ENCODE results near the gene ITGA2. TPM values are rescaled to one million over a fixed set of nuclear protein-coding genes. Genes with fewer than 3 reads are reported as not detected.

The ITGA2 gene
- total RNA-seq, 3 donors from 2014 or later: 0.80 to 33.7 (median 11.8) TPM

DNA sequence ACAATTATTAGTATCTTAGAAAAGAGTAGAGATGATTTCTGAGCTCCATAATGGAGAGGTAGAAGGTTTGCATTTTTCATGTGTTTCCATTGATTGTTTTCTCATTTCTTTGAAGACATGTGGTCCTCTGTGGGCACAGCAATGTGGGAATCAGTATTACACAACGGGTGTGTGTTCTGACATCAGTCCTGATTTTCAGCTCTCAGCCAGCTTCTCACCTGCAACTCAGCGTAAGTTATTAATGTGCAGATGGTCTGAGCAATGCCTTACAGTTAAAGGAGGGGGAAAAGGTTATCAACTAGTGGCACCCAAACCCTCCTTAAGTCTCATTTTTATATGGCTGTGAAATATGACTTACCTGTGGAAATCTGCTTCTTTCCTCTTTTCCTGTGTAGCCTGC is 59.1 kb downstream of the ITGA2 start:
- intact Hi-C loops (cut with DNase I; ENCODE audit: low total_unique reads): no loop called here
- H3K27ac ChIP-seq: no peak overlapping the region
- H3K9me3 ChIP-seq: no peaks in the 10 kb centered on the region

DNA sequence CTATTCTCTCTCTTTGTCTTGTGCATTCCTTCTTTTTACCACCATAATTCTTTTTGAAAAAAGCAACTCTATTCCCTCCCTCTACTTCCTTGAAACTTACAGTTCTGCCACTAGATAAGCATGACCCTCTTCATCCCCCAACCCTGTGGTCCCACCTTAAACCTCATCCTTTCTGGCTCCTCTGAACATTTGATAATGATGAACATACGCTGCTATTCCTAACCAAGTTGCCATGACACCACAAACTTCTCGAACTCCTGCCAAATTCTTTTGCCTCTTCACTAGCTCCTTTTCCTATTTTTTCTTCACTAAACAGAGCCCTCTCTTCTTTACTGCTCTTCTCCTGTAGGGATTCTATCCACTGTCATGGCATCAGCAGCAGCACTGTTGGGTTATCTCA is 63.3 kb downstream of the ITGA2 start:
- H3K36me3 ChIP-seq: no peaks in the 10 kb centered on the region
- TF ChIP-seq, protein P1, sequence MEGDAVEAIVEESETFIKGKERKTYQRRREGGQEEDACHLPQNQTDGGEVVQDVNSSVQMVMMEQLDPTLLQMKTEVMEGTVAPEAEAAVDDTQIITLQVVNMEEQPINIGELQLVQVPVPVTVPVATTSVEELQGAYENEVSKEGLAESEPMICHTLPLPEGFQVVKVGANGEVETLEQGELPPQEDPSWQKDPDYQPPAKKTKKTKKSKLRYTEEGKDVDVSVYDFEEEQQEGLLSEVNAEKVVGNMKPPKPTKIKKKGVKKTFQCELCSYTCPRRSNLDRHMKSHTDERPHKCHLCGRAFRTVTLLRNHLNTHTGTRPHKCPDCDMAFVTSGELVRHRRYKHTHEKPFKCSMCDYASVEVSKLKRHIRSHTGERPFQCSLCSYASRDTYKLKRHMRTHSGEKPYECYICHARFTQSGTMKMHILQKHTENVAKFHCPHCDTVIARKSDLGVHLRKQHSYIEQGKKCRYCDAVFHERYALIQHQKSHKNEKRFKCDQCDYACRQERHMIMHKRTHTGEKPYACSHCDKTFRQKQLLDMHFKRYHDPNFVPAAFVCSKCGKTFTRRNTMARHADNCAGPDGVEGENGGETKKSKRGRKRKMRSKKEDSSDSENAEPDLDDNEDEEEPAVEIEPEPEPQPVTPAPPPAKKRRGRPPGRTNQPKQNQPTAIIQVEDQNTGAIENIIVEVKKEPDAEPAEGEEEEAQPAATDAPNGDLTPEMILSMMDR (IDR thresholded peaks at IDR 0.05): no peak
- TF ChIP-seq POLR2A (IDR thresholded peaks at IDR 0.05): no peak
- no peak for TF ChIP-seq POLR2AphosphoS5 (IDR thresholded peaks at IDR 0.05)
- H3K9me3 ChIP-seq: no peaks in the 10 kb centered on the region
- no peak for DNase-seq (ENCODE audit: low spot score in 2 of 2)
- no peak overlapping the region for H3K27ac ChIP-seq
- no peaks in the 10 kb centered on the region for H3K4me1 ChIP-seq
- H3K27me3 ChIP-seq: no peaks in the 10 kb centered on the region
- no peak overlapping the region for H3K4me3 ChIP-seq
- intact Hi-C loops (cut with DNase I; ENCODE audit: low total_unique reads): no loop called here

More for the DNA sequence above, 59.1 kb downstream of the ITGA2 start:
- Histone ChIP-seq H3K4me3 (no peak overlapping the region), H3K27me3 (no peaks in the 10 kb centered on the region), H3K36me3 (no peaks in the 10 kb centered on the region), H3K4me1 (no peaks in the 10 kb centered on the region)
- no peak for DNase-seq (ENCODE audit: low spot score in 2 of 2)
- TF ChIP-seq, protein P1 (IDR thresholded peaks at IDR 0.05): no peak

DNA sequence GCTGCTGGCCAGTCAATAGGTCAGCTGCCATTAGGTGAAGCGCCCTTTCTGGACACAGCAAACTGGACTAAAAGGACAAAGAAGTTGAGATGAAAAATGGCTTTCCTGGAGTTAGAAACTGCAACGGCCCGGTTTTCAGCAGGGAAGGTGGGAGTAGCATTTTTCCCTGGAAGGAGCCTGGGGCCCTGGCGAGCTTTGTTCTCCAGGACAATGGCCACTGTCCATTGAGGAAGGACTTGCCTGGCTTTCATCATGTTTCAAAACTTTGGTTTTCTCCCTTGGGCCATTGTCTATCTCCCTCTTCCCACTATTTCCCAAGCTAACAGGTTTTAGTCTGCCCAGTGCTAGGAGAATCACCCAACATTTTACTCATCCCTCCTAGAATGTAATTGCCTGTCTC is 64.2 kb downstream of the ITGA2 start:
- no peak overlapping the region for H3K27ac ChIP-seq
- H3K4me1 ChIP-seq: no peaks in the 10 kb centered on the region
- H3K27me3 ChIP-seq: no peaks in the 10 kb centered on the region
- intact Hi-C loops (cut with DNase I; ENCODE audit: low total_unique reads): no loop called here
- no peaks in the 10 kb centered on the region for H3K36me3 ChIP-seq
- no peaks in the 10 kb centered on the region for H3K9me3 ChIP-seq
- no peak for TF ChIP-seq POLR2AphosphoS5 (IDR thresholded peaks at IDR 0.05)
- TF ChIP-seq, protein P1 (IDR thresholded peaks at IDR 0.05): no peak
- no peak overlapping the region for H3K4me3 ChIP-seq
- no peak for DNase-seq (ENCODE audit: low spot score in 2 of 2)

DNA sequence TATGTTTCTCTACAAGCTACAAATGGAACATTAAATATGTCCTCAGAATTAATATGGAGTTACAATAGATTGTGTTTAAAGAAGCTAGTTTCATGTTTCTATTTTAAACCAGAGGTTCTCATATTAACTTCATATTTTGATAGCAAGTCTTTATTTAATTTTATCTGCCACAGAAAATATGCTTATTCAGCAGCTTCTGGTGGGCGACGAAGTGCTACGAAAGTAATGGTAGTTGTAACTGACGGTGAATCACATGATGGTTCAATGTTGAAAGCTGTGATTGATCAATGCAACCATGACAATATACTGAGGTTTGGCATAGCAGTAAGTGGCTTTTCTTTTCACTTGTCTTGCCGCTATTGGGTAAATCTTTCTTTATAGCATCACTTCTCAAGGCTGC is 66.2 kb downstream of the ITGA2 start:
- Histone ChIP-seq H3K4me1 (no peaks in the 10 kb centered on the region), H3K27me3 (no peaks in the 10 kb centered on the region), H3K9me3 (no peaks in the 10 kb centered on the region), H3K27ac (no peak overlapping the region), H3K36me3 (no peaks in the 10 kb centered on the region), H3K4me3 (no peak overlapping the region)
- intact Hi-C loops (cut with DNase I; ENCODE audit: low total_unique reads): no loop called here
- TF ChIP-seq POLR2AphosphoS5 (IDR thresholded peaks at IDR 0.05) (no peak), POLR2A (IDR thresholded peaks at IDR 0.05) (no peak)
- TF ChIP-seq, protein P1 (IDR thresholded peaks at IDR 0.05): no peak
- DNase-seq (ENCODE audit: low spot score in 2 of 2): no peak

DNA sequence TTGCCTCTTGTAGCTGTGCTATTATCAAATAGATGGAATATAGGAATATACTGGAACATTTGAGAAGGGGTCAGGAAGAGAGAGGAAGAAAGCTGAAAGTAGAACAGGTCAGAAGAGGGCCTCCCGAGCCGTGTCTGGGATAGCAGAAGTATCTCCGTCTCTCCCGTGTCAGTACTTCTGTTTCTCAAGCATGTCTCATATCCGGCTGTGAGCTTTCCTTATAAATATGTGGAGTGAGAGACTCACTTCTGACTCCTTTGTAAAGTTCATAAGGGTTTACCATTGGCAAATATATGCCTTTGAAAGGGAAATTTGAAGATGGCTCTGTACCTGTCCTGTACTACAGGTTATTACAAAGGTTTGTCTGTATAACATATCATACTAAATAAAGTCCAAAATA is 70.1 kb downstream of the ITGA2 start:
- Histone ChIP-seq H3K27me3 (no peaks in the 10 kb centered on the region), H3K36me3 (no peaks in the 10 kb centered on the region), H3K4me1 (no peaks in the 10 kb centered on the region), H3K4me3 (no peak overlapping the region), H3K9me3 (no peaks in the 10 kb centered on the region), H3K27ac (no peak overlapping the region)
- DNase-seq (ENCODE audit: low spot score in 2 of 2): no peak
- TF ChIP-seq, protein P1 (IDR thresholded peaks at IDR 0.05): no peak
- TF ChIP-seq POLR2AphosphoS5 (IDR thresholded peaks at IDR 0.05): no peak
- TF ChIP-seq POLR2A (IDR thresholded peaks at IDR 0.05): no peak
- intact Hi-C loops (cut with DNase I; ENCODE audit: low total_unique reads): no loop called here
